Fibroblast of lung (primary cell): Measurements from ENCODE around the gene SDHB.

Source experiments
- CTCF ChIP-seq, 2 donors: IDR thresholded peaks in 1 of 2; conservative IDR thresholded peaks in 1 of 2; 1 replicate in 1 of 2; 2 replicates in 1 of 2; pipeline ENCODE4 v1.5.1; 2011 to 2012; ENCODE audit warnings: low read length in 2 of 2, control low read depth in 1 of 2, inconsistent platforms in 1 of 2, low read depth in 1 of 2, mild to moderate bottlenecking in 1 of 2
- EZH2 ChIP-seq: IDR thresholded peaks from 2 replicates; pipeline ENCODE4 v1.5.1; 2012; ENCODE audit warnings: low read length, control low read depth, mild to moderate bottlenecking; ENCODE audit errors: missing control alignments

DNA sequence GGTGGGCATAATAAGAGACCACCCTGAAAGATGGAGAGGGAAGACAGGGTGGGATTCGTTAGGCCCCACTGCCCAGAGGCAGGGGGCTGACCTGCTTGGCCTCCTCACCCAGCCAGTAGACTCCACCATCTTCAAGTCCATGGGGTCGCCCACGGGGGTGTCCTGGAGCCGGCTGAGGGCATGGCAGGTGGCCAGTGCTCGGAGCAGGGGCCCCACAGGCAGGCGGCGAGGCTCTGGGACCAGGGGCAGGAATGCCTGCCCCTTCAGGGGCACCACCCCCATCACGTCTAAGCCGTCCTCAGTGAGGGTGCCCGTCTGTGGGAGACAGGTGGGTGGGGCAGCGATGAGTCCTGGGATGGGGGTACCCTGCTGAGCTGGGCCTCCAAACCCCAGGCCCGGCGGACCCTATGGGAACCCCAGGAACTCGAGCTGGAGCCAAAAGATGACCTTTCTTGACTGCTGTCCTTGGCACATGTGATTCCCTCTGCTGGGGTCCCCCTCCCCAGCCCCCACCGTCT lies 60.3 kb downstream of the SDHB start:
- no peak for TF ChIP-seq CTCF (conservative IDR thresholded peaks at IDR 0.05 in 1 of 2, IDR thresholded peaks at IDR 0.05 in 1 of 2; ENCODE audit: low read depth in 1 of 2, low read length in 2 of 2)
- no peak for TF ChIP-seq EZH2
